Nephron progenitor cell (in vitro differentiated cells): ENCODE data around the gene AP3D1.
A peak's percentile ranks its signal among the peaks of the same experiment; 100 is the strongest.

ENCODE experiments used
- DNase-seq: peaks from one replicate; pipeline ENCODE4 v3.0.0; 2021
- H3K27ac Mint-ChIP-seq: 2 replicates; pipeline ENCODE4 v1.8.0; 2021; ENCODE audit warnings: mild to moderate bottlenecking, moderate library complexity, mixed read lengths
- H3K27me3 Mint-ChIP-seq: 2 replicates; pipeline ENCODE4 v1.8.0; 2021; ENCODE audit warnings: mild to moderate bottlenecking, low read depth, mixed read lengths; ENCODE audit not compliant: poor library complexity
- H3K36me3 Mint-ChIP-seq: 2 replicates; pipeline ENCODE4 v1.8.0; 2021; ENCODE audit warnings: low read depth, mixed read lengths
- H3K4me1 Mint-ChIP-seq: 2 replicates; pipeline ENCODE4 v1.8.0; 2021; ENCODE audit warnings: mixed read lengths
- H3K4me3 Mint-ChIP-seq: 2 replicates; pipeline ENCODE4 v1.8.0; 2021; ENCODE audit warnings: mild to moderate bottlenecking, moderate library complexity, mixed read lengths
- H3K9me3 Mint-ChIP-seq: 2 replicates; pipeline ENCODE4 v1.8.0; 2021; ENCODE audit warnings: mild to moderate bottlenecking, moderate library complexity, mixed read lengths
- TF ChIP-seq, protein P1 (sequence below): fragments of 200-600 bp; sonication (generic); IDR thresholded peaks from 2 replicates; pipeline ENCODE4 v1.5.0; 2021; ENCODE audit warnings: antibody characterized with exemption

AP3D1 gene

DNA sequence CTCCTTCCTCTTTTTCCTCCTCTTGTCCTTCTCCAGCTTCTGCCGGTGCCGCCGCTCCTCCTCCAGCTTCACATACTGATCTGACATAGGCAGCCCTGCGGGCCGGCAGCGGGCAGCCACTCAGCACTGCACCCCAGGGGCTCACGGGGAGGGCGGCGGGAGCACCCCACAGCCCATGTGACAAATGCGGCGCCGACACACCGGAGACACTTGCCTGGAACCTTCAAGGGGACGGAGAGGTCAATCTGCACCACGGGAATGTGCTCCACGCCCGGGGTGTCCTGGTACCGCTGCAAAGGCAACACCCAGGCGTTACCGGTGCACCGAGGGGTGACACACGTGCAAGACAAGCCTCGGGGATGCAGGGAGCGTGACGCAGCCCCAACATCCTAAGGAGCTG lies 36.0 kb downstream of the AP3D1 start:
- H3K4me3 Mint-ChIP-seq, result no peak overlapping the region
- peaks cover 29% of the 10 kb centered on the region for H3K36me3 Mint-ChIP-seq

DNA sequence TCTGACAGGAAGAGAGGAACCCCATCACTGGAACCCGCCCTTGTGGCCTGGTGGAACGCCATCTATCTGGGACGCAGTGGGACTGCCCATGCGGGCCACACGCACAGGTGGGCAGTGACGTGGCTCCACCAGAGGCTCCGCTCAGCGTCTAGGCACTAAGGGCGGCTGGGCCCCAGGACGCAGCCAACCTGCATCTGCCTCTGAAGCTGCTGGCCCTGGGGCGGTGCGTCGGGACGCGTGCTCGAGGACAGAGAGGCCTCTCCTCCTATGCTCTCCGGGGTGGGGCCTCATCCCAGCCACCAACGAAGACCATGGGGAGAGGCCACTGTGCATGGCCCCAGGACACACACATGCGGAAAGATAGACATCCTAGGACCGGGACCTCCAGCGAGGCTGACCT lies 36.5 kb downstream of the AP3D1 start:
- Mint-ChIP-seq H3K4me1 (no peaks in the 10 kb centered on the region), H3K9me3 (no peaks in the 10 kb centered on the region), H3K27ac (no peak overlapping the region), H3K4me3 (no peak overlapping the region), H3K27me3 (no peaks in the 10 kb centered on the region), H3K36me3 (peaks cover 29% of the 10 kb centered on the region)
- TF ChIP-seq, protein P1, sequence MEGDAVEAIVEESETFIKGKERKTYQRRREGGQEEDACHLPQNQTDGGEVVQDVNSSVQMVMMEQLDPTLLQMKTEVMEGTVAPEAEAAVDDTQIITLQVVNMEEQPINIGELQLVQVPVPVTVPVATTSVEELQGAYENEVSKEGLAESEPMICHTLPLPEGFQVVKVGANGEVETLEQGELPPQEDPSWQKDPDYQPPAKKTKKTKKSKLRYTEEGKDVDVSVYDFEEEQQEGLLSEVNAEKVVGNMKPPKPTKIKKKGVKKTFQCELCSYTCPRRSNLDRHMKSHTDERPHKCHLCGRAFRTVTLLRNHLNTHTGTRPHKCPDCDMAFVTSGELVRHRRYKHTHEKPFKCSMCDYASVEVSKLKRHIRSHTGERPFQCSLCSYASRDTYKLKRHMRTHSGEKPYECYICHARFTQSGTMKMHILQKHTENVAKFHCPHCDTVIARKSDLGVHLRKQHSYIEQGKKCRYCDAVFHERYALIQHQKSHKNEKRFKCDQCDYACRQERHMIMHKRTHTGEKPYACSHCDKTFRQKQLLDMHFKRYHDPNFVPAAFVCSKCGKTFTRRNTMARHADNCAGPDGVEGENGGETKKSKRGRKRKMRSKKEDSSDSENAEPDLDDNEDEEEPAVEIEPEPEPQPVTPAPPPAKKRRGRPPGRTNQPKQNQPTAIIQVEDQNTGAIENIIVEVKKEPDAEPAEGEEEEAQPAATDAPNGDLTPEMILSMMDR, result no peak
- DNase-seq, result no peak

More for the DNA sequence above, 36.0 kb downstream of the AP3D1 start:
- H3K27ac Mint-ChIP-seq, result no peak overlapping the region
- no peak for DNase-seq
- no peaks in the 10 kb centered on the region for H3K4me1 Mint-ChIP-seq
- no peaks in the 10 kb centered on the region for H3K27me3 Mint-ChIP-seq
- H3K9me3 Mint-ChIP-seq, result no peaks in the 10 kb centered on the region
- TF ChIP-seq, protein P1, result no peak

DNA sequence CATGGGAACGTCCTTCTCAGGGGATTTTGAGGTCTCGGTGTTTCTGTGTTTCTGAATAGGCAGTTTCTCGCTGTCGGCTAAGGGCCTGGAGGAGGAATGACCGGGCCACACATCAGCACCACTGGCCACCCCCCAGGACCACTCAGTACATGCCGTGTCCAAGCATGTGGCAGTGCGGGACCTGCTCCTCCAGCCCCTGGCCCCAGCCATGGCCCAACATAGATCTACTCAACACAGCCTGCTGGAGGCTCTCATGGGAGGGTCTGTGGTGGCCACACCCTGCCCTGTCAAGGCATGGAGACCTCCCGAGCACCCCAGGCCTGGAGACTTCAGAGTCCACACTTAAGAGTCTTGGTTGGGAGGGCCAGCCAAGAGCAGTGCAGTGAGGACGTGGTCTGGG lies 37.1 kb downstream of the AP3D1 start:
- peak overlapping the region; percentile 4 for H3K27ac Mint-ChIP-seq
- TF ChIP-seq, protein P1, result no peak
- no peak for DNase-seq
- no peaks in the 10 kb centered on the region for H3K27me3 Mint-ChIP-seq
- H3K9me3 Mint-ChIP-seq, result no peaks in the 10 kb centered on the region
- H3K4me1 Mint-ChIP-seq, result no peaks in the 10 kb centered on the region
- peaks cover 32% of the 10 kb centered on the region for H3K36me3 Mint-ChIP-seq
- H3K4me3 Mint-ChIP-seq, result no peak overlapping the region

DNA sequence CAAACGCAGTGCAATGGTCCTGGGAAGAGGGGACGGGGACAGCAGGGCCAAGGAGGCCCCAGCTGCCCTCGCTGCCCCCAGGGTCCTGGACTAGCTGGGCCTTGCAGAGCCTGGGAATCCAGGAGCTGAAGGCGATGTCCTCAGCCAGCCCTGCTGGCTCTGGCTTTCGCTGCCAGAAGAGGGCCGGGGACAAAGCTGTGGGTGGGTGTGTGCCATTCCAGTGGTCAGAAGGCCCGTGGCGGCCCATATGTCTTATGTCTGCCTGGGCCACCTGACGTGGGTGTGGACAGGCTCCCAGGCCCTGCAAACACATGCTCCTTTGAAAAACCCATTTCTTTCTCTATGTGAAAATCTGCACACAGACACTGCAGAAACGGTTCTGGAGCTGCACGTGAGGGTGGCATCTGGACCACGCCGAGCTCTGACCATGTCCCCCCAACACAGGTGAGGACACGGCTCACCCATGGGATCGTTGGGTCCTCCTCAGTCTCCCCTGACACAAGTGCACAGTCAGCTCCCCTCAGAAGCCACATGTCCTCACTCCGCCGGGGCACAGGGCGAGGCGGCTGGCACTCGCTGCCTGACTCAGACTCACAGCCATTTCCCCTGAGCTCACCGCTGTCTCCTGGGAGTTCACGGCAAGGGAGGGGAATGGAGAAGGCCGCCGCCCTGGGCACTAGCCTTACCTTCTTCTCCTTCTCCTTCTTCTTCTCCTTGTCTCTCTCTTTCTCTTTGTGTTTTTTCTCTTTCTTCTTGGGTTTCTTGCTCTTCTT lies 37.7 kb downstream of the AP3D1 start:
- no peaks in the 10 kb centered on the region for H3K27me3 Mint-ChIP-seq
- TF ChIP-seq, protein P1, result no peak
- H3K27ac Mint-ChIP-seq, result peak overlapping the region; percentile 4
- H3K36me3 Mint-ChIP-seq, result peaks cover 31% of the 10 kb centered on the region
- no peak for DNase-seq
- H3K4me3 Mint-ChIP-seq, result no peak overlapping the region
- no peaks in the 10 kb centered on the region for H3K9me3 Mint-ChIP-seq
- H3K4me1 Mint-ChIP-seq, result no peaks in the 10 kb centered on the region

DNA sequence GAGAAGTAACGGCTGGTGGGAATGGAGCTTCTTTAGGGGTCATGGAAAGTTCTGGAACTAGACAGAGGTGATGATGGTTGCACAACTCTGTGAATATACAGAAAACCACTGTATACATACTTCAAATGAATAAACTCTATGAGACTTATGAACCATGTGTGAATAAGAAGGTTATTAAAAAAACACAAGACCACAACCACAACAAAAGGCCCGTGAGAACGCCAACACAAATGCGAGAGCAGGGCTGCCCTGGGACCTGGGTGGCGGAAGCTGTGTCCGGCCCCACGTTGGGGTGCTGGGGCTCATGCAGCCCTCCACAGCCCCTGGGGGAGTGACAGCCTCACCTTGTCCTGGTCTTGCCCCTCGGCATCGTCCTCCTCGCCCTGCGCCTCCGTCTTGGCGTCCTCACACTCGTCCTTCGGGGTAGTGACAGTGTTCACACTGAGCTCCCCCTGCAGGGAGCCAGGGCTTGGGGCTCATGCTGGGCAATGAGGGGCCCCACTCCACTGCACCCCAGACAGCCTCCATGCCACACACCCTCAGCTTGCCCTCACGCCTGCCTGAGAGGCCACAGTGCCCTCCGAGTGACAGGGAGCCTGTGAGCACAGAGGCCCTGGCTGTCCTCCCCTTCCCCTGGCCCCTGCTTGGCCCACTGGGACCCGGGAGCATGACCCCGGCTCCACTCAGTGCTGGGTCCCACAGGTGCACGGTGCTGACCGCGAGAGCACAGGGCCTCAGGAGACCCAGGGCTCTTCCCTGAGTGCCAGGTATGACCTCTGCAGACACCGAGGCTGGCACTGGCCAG lies 38.6 kb downstream of the AP3D1 start:
- peaks cover 33% of the 10 kb centered on the region for H3K36me3 Mint-ChIP-seq
- H3K4me3 Mint-ChIP-seq, result no peak overlapping the region
- no peak overlapping the region for H3K27ac Mint-ChIP-seq
- no peak for DNase-seq
- H3K9me3 Mint-ChIP-seq, result no peaks in the 10 kb centered on the region
- TF ChIP-seq, protein P1, result no peak
- no peaks in the 10 kb centered on the region for H3K4me1 Mint-ChIP-seq
- H3K27me3 Mint-ChIP-seq, result peaks cover 3% of the 10 kb centered on the region
